ENCODE data around the gene HTT. TPM values are rescaled to one million over a fixed set of nuclear protein-coding genes. Genes with fewer than 3 reads are reported as not detected.
A peak's percentile ranks its signal among the peaks of the same experiment; 100 is the strongest.

The HTT gene
- total and polyA plus RNA-seq, 2 experiments from 2014 or later: 11.4 to 38.6 TPM

DNA sequence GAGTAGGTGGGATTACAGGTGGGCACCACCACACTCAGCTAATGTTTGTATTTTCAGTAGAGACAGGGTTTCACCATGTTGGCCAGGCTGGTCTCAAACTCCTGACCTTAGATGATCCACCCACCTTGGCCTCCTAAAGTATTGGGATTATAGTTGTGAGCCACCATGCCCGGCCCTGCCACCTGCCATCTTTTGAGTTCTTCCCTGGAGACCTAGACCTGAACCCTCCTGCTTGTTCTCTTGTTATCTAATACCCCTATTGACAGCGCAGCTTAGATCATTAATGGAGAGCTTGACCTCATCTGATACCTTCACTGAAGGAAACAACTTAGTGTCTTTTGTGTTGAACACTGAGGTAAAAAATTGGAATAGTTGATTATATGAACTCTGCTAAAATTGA is 53.6 kb downstream of the HTT start:
- H3K36me3 ChIP-seq: peaks cover 37% of the 10 kb centered on the region
- H3K27ac ChIP-seq: no peak overlapping the region
- no peaks in the 10 kb centered on the region for H3K27me3 ChIP-seq
- no peaks in the 10 kb centered on the region for H3K9me3 ChIP-seq (ENCODE audit: low read depth)
- H3K4me1 ChIP-seq (ENCODE audit: low read depth): no peaks in the 10 kb centered on the region
- H3K4me3 ChIP-seq: no peak overlapping the region
- TF ChIP-seq, protein P1, sequence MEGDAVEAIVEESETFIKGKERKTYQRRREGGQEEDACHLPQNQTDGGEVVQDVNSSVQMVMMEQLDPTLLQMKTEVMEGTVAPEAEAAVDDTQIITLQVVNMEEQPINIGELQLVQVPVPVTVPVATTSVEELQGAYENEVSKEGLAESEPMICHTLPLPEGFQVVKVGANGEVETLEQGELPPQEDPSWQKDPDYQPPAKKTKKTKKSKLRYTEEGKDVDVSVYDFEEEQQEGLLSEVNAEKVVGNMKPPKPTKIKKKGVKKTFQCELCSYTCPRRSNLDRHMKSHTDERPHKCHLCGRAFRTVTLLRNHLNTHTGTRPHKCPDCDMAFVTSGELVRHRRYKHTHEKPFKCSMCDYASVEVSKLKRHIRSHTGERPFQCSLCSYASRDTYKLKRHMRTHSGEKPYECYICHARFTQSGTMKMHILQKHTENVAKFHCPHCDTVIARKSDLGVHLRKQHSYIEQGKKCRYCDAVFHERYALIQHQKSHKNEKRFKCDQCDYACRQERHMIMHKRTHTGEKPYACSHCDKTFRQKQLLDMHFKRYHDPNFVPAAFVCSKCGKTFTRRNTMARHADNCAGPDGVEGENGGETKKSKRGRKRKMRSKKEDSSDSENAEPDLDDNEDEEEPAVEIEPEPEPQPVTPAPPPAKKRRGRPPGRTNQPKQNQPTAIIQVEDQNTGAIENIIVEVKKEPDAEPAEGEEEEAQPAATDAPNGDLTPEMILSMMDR (IDR thresholded peaks at IDR 0.05; ENCODE audit: low read depth, low read length): no peak
- no peak for DNase-seq (ENCODE audit: low read depth in 1 of 2, low spot score in 1 of 2)

- Histone ChIP-seq H3K9me3 (ENCODE audit: low read depth) (no peaks in the 10 kb centered on the region), H3K27ac (no peak overlapping the region), H3K4me1 (ENCODE audit: low read depth) (no peaks in the 10 kb centered on the region), H3K36me3 (peaks cover 37% of the 10 kb centered on the region), H3K4me3 (no peak overlapping the region), H3K27me3 (no peaks in the 10 kb centered on the region)
- peak in 1 of 2 donors; percentile 68 for DNase-seq (ENCODE audit: low read depth in 1 of 2, low spot score in 1 of 2)
- TF ChIP-seq, protein P1 (IDR thresholded peaks at IDR 0.05; ENCODE audit: low read depth, low read length): no peak
These were observed 54.5 kb downstream of the HTT start for GRCh38 chr4:3128976-3129375.

DNA sequence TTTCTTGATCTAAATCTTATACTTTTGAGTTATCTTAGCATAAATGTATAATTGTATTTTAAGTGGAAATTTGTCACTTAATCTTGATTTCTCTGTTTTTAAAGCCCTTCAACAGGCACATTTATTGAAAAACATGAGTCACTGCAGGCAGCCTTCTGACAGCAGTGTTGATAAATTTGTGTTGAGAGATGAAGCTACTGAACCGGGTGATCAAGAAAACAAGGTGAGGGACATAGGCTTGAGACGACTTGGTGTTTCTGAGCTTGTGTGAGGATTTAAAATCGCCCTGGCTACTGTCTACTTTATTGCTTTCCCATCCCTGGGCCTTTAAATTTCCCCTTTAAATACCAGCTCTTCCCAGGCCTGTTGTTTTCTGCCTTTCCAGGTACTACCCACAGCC is 55.7 kb downstream of the HTT start:
- Histone ChIP-seq H3K36me3 (peaks cover 43% of the 10 kb centered on the region), H3K4me1 (ENCODE audit: low read depth) (no peaks in the 10 kb centered on the region), H3K9me3 (ENCODE audit: low read depth) (no peaks in the 10 kb centered on the region), H3K27me3 (no peaks in the 10 kb centered on the region), H3K27ac (no peak overlapping the region), H3K4me3 (no peak overlapping the region)
- no peak for DNase-seq (ENCODE audit: low read depth in 1 of 2, low spot score in 1 of 2)
- TF ChIP-seq, protein P1 (IDR thresholded peaks at IDR 0.05; ENCODE audit: low read depth, low read length): no peak

DNA sequence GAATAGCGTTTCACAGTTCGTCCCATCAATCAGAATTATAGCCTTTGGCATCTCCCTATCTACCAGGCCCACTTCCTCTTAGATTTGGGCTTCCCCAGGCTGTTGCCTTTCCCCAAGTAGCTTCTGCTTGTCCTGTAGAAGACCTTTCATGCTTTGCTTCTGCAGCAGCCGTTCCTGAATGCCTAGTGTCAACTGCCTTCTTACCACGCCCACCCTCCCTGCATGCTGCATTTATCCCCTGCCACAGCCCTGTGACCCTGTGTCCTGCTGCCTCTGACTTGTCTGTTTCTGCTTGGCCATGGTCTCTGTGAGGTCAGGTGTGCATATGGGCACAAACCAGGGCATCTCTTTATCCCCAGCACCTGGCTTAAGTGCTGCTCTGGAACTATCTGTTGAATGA is 56.3 kb downstream of the HTT start:
- no peak overlapping the region for H3K4me3 ChIP-seq
- H3K36me3 ChIP-seq: peaks cover 49% of the 10 kb centered on the region
- H3K27me3 ChIP-seq: no peaks in the 10 kb centered on the region
- no peaks in the 10 kb centered on the region for H3K4me1 ChIP-seq (ENCODE audit: low read depth)
- TF ChIP-seq, protein P1 (IDR thresholded peaks at IDR 0.05; ENCODE audit: low read depth, low read length): no peak
- H3K9me3 ChIP-seq (ENCODE audit: low read depth): no peaks in the 10 kb centered on the region
- no peak for DNase-seq (ENCODE audit: low read depth in 1 of 2, low spot score in 1 of 2)
- no peak overlapping the region for H3K27ac ChIP-seq

DNA sequence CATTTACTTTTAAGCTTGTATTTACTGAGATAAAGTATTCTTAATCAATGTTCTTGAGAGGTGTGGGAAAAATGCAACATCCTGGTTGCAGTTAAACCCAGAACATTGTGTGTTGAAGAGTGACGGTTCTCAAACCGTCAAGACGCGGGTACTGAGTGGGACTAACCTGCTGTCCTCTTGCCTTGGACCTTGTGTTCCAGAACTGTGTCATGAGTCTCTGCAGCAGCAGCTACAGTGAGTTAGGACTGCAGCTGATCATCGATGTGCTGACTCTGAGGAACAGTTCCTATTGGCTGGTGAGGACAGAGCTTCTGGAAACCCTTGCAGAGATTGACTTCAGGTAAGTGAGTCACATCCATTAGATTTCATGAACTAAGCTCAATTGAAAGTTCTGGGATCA is 59.7 kb downstream of the HTT start:
- TF ChIP-seq, protein P1 (IDR thresholded peaks at IDR 0.05; ENCODE audit: low read depth, low read length): no peak
- Histone ChIP-seq H3K4me1 (ENCODE audit: low read depth) (no peaks in the 10 kb centered on the region), H3K27me3 (no peaks in the 10 kb centered on the region), H3K27ac (no peak overlapping the region), H3K4me3 (no peak overlapping the region), H3K36me3 (peaks cover 43% of the 10 kb centered on the region), H3K9me3 (ENCODE audit: low read depth) (no peaks in the 10 kb centered on the region)
- no peak for DNase-seq (ENCODE audit: low read depth in 1 of 2, low spot score in 1 of 2)
